IPS DF 4.7 (cell line): ENCODE data around the gene NIPSNAP2.
"Not testable (repeated sequence)": the region's sequence is repeated elsewhere in the genome, so short reads cannot be mapped to it uniquely, and the experiment has no call there.

Source experiments
- DNase-seq: peaks from one replicate; pipeline ENCODE4 v3.0.0-alpha.2; 2013; ENCODE audit warnings: low spot score; ENCODE audit errors: extremely low read depth

Gene NIPSNAP2

GRCh38 chr7:56046721-56047445 is 82.5 kb downstream of the NIPSNAP2 start:
- DNase-seq = no peak

- not testable (repeated sequence) for DNase-seq
Measured at GRCh38 chr7:56047446-56048116, 83.2 kb downstream of the NIPSNAP2 start.

- DNase-seq = no peak
Measured at GRCh38 chr7:56048245-56048644, 83.9 kb downstream of the NIPSNAP2 start.

- not testable (repeated sequence) for DNase-seq
Measured at GRCh38 chr7:56048763-56049162, 84.4 kb downstream of the NIPSNAP2 start.
